GM23338 (cell line): Measurements from ENCODE around the gene NBEAL2. TPM values are rescaled to one million over a fixed set of nuclear protein-coding genes. Genes with fewer than 3 reads are reported as not detected.

Experiments
- ATAC-seq: fragments of 200-7000 bp; cut with Tn5 transposase; 3 replicates; pipeline ENCODE4 v1.9.1; 2020
- DNase-seq: peaks from one replicate; pipeline ENCODE4 v3.0.0-alpha.2; 2015; ENCODE audit warnings: low spot score
- H2AFZ ChIP-seq: fragments of 200-600 bp; sonication (generic); 2 replicates; pipeline ENCODE4 v1.8.0; 2016; ENCODE audit warnings: antibody characterized with exemption, mild to moderate bottlenecking, moderate library complexity
- H3F3A ChIP-seq: fragments of 200-600 bp; sonication (generic); replicated peaks from 2 replicates; pipeline ENCODE4 v1.8.0; 2017; ENCODE audit warnings: antibody characterized with exemption, mixed run types, low read depth
- H3K27ac ChIP-seq: fragments of 200-600 bp; sonication (generic); 2 replicates; pipeline ENCODE4 v1.6.1; 2016; ENCODE audit warnings: low read depth
- H3K27me3 ChIP-seq: fragments of 200-600 bp; sonication (generic); 2 replicates; pipeline ENCODE4 v1.8.0; 2016; ENCODE audit warnings: mild to moderate bottlenecking, mixed run types, moderate library complexity; ENCODE audit not compliant: insufficient read depth
- H3K36me3 ChIP-seq: fragments of 200-600 bp; sonication (generic); 2 replicates; pipeline ENCODE4 v1.8.0; 2016; ENCODE audit warnings: mild to moderate bottlenecking; ENCODE audit not compliant: insufficient read depth
- H3K4me1 ChIP-seq: fragments of 200-600 bp; sonication (generic); 2 replicates; pipeline ENCODE4 v1.8.0; 2016; ENCODE audit warnings: mild to moderate bottlenecking, moderate library complexity; ENCODE audit not compliant: insufficient read depth
- H3K4me2 ChIP-seq: fragments of 200-600 bp; sonication (generic); 2 replicates; pipeline ENCODE4 v1.7.1; 2017; ENCODE audit warnings: mixed run types
- H3K4me3 ChIP-seq: fragments of 200-600 bp; sonication (generic); 2 replicates; pipeline ENCODE4 v1.6.1; 2016; ENCODE audit warnings: mixed run types
- H3K79me2 ChIP-seq: fragments of 200-600 bp; sonication (generic); replicated peaks from 2 replicates; pipeline ENCODE4 v1.8.0; 2017; ENCODE audit warnings: mild to moderate bottlenecking; ENCODE audit not compliant: insufficient read depth
- H3K9me2 ChIP-seq: fragments of 200-600 bp; sonication (generic); 2 replicates; pipeline ENCODE4 v1.8.0; 2017; ENCODE audit not compliant: insufficient read depth
- H4K20me1 ChIP-seq: fragments of 200-600 bp; sonication (generic); replicated peaks from 2 replicates; pipeline ENCODE4 v1.8.0; 2017; ENCODE audit warnings: mild to moderate bottlenecking; ENCODE audit not compliant: insufficient read depth
- H3K27ac Mint-ChIP-seq: 2 replicates; pipeline ENCODE4 v1.8.0; 2020; ENCODE audit warnings: inconsistent platforms, mild to moderate bottlenecking, moderate library complexity, mixed read lengths
- H3K27me3 Mint-ChIP-seq: 3 replicates; pipeline ENCODE4 v1.8.0; 2022; ENCODE audit warnings: low read depth, mild to moderate bottlenecking, moderate library complexity, mixed read lengths, inconsistent platforms; ENCODE audit not compliant: insufficient read depth, poor library complexity
- H3K36me3 Mint-ChIP-seq: 3 replicates; pipeline ENCODE4 v1.8.0; 2021; ENCODE audit warnings: low read depth, mild to moderate bottlenecking, inconsistent platforms, moderate library complexity, mixed read lengths
- H3K4me1 Mint-ChIP-seq: 3 replicates; pipeline ENCODE4 v1.8.0; 2020; ENCODE audit warnings: mild to moderate bottlenecking, inconsistent platforms, mixed read lengths
- H3K4me3 Mint-ChIP-seq: 3 replicates; pipeline ENCODE4 v1.8.0; 2021; ENCODE audit warnings: moderate library complexity, mild to moderate bottlenecking, inconsistent platforms, mixed read lengths
- H3K9me3 Mint-ChIP-seq: 3 replicates; pipeline ENCODE4 v1.8.0; 2020; ENCODE audit warnings: moderate library complexity, mild to moderate bottlenecking, inconsistent platforms, mixed read lengths
- CTCF ChIP-seq, 2 experiments: fragments of 200-600 bp in 1 of 2; sonication (generic) in 1 of 2; conservative IDR thresholded peaks; 2 replicates each; pipeline versions ENCODE4 v1.5.1 to v1.6.1; 2016 to 2017; ENCODE audit warnings: antibody characterized with exemption in 2 of 2, low read depth in 2 of 2, mild to moderate bottlenecking in 2 of 2, moderate library complexity in 1 of 2
- ETS1 ChIP-seq: IDR thresholded peaks from 2 replicates; pipeline ENCODE4 v1.6.1; 2016; ENCODE audit warnings: antibody characterized with exemption
- EZH2 ChIP-seq: fragments of 200-600 bp; sonication (generic); IDR thresholded peaks from one replicate; pipeline ENCODE4 v1.8.0; 2017; ENCODE audit warnings: antibody characterized with exemption, mild to moderate bottlenecking, low read depth; ENCODE audit not compliant: unreplicated experiment
- EZH2phosphoT487 ChIP-seq: fragments of 200-600 bp; sonication (generic); IDR thresholded peaks from one replicate; pipeline ENCODE4 v1.8.1; 2018; ENCODE audit warnings: antibody characterized with exemption; ENCODE audit not compliant: unreplicated experiment
- NANOG ChIP-seq: IDR thresholded peaks from 2 replicates; pipeline ENCODE4 v1.6.1; 2016; ENCODE audit warnings: antibody characterized with exemption, borderline replicate concordance
- STAT1 ChIP-seq: IDR thresholded peaks from one replicate; pipeline ENCODE4 v1.6.1; 2016; ENCODE audit warnings: antibody characterized with exemption; ENCODE audit not compliant: unreplicated experiment
- ZNF331 ChIP-seq: fragments of 250-450 bp; sonication (Bioruptor Pico); IDR thresholded peaks from 2 replicates; pipeline ENCODE4 v1.5.0; 2020; ENCODE audit warnings: low read depth, mild to moderate bottlenecking, moderate library complexity
- ZNF462 ChIP-seq: fragments of 250-450 bp; sonication (Bioruptor Pico); IDR thresholded peaks from 2 replicates; pipeline ENCODE4 v1.5.0; 2020; ENCODE audit warnings: mild to moderate bottlenecking, moderate library complexity
- polyA plus RNA-seq: library from polyadenylated mRNA; unstranded; fragments of >200 nt; fragmentation: Nextera tagmentation; extraction: Ambion mirVana; gene quantifications from 2 replicates; pipeline ENCODE4 v1.2.1, GENCODE V29; 2016
- total RNA-seq: library from RNA; depleted of rRNA; stranded (reverse); fragments of >200 nt; shearing (Covaris generic); gene quantifications from 2 replicates; pipeline ENCODE4 v1.2.3, GENCODE V29; 2014

The NBEAL2 gene
- total and polyA plus RNA-seq, 2 experiments from 2014 or later: 13.5 to 79.9 TPM

GRCh38 chr3:46984591-46985459 is 5.4 kb downstream of the NBEAL2 start:
- Mint-ChIP-seq H3K27me3 (peaks cover 18% of the 10 kb centered on the region), H3K9me3 (peaks cover 3% of the 10 kb centered on the region; the same call in 1 of the 3 replicates), H3K36me3 (peaks cover 6% of the 10 kb centered on the region; the same call in 1 of the 3 replicates), H3K27ac (no peak overlapping the region), H3K4me1 (peaks cover 52% of the 10 kb centered on the region), H3K4me3 (no peak overlapping the region; the same call in 2 of the 3 replicates)
- Histone ChIP-seq H3F3A (0 out of 2 replicates have a peak, but pooled peaks cover 4% of the 10 kb centered on the region), H3K27me3 (0 out of 2 replicates have a peak, but pooled peaks cover 5% of the 10 kb centered on the region), H3K36me3 (no peaks in the 10 kb centered on the region), H3K9me2 (0 out of 2 replicates have a peak, but pooled peaks cover 4% of the 10 kb centered on the region), H3K27ac (no peak overlapping the region), H3K79me2 (0 out of 2 replicates have a peak, but pooled peaks cover 4% of the 10 kb centered on the region), H2AFZ (no peak overlapping the region), H3K4me2 (no peak overlapping the region), H4K20me1 (peaks cover 5% of the 10 kb centered on the region), H3K4me1 (peaks cover 19% of the 10 kb centered on the region), H3K4me3 (no peak overlapping the region)
- TF ChIP-seq EZH2: no peak
- DNase-seq (no peak), ATAC-seq (no peak)

GRCh38 chr3:46985588-46985987 is 6.1 kb downstream of the NBEAL2 start:
- H3K4me1 ChIP-seq: peaks cover 19% of the 10 kb centered on the region
- no peak for ATAC-seq
- Mint-ChIP-seq H3K4me1 (peaks cover 50% of the 10 kb centered on the region), H3K36me3 (peaks cover 6% of the 10 kb centered on the region; the same call in 1 of the 3 replicates), H3K4me3 (no peak overlapping the region), H3K27ac (no peak overlapping the region), H3K27me3 (peaks cover 19% of the 10 kb centered on the region), H3K9me3 (peaks cover 3% of the 10 kb centered on the region; the same call in 2 of the 3 replicates)
- 0 out of 2 replicates have a peak, but pooled peaks cover 4% of the 10 kb centered on the region for H3F3A ChIP-seq
- no peak overlapping the region for H3K4me2 ChIP-seq
- no peak overlapping the region for H3K27ac ChIP-seq
- H2AFZ ChIP-seq: no peak overlapping the region
- H3K4me3 ChIP-seq: no peak overlapping the region
- H3K79me2 ChIP-seq: 0 out of 2 replicates have a peak, but pooled peaks cover 4% of the 10 kb centered on the region
- DNase-seq: no peak
- H3K27me3 ChIP-seq: 0 out of 2 replicates have a peak, but pooled peaks cover 2% of the 10 kb centered on the region
- H4K20me1 ChIP-seq: peaks cover 5% of the 10 kb centered on the region
- H3K36me3 ChIP-seq: no peaks in the 10 kb centered on the region
- H3K9me2 ChIP-seq: 0 out of 2 replicates have a peak, but pooled peaks cover 4% of the 10 kb centered on the region
- TF ChIP-seq ZNF331 (CRISPR knock-in tag) (no peak), EZH2phosphoT487 (no peak), ETS1 (no peak), ZNF462 (no peak), CTCF (conservative IDR thresholded peaks at IDR 0.05; ENCODE audit: low read depth in 2 of 2) (no peak), STAT1 (no peak), EZH2 (no peak), NANOG (no peak)
